SK-N-SH (cell line): ENCODE results near the gene TLCD4. TPM values are rescaled to one million over a fixed set of nuclear protein-coding genes. Genes with fewer than 3 reads are reported as not detected.
"Not testable (repeated sequence)": the region's sequence is repeated elsewhere in the genome, so short reads cannot be mapped to it uniquely, and the experiment has no call there.

ENCODE experiments used
- CTCF ChIA-PET: fragments of 300-600, 350-600 bp; formaldehyde crosslinking; extraction: SDS; loops from one replicate; lab custom pipeline; 2021; lab: Yijun Ruan, JAX
- POLR2A ChIA-PET: fragments of 350-600 bp; sonication (Branson Sonifier 250); formaldehyde crosslinking; extraction: SDS; loops from one replicate; lab custom pipeline; 2020; ENCODE audit warnings: antibody characterized with exemption, inconsistent platforms; lab: Yijun Ruan, JAX
- DNase-seq: peaks from one replicate; pipeline ENCODE4 v3.0.0; 2012
- H2AFZ ChIP-seq: fragments of 200-600 bp; sonication (generic); 2 replicates; pipeline ENCODE4 v1.8.1; 2016; ENCODE audit warnings: antibody characterized with exemption, mild to moderate bottlenecking, low read depth
- H3F3A ChIP-seq: fragments of 200-600 bp; sonication (generic); replicated peaks from 2 replicates; pipeline ENCODE3; 2016; ENCODE audit warnings: antibody characterized with exemption, mild to moderate bottlenecking; ENCODE audit not compliant: insufficient read depth
- H3K27ac ChIP-seq, 2 experiments: fragments of 200-500 bp in 1 of 2; fragments of 200-600 bp in 1 of 2; sonication (Bioruptor generic) in 1 of 2; sonication (generic), shearing (Covaris generic) in 1 of 2; 2 replicates each; pipeline versions ENCODE4 v1.5.1 to v1.6.1; 2014 to 2016; ENCODE audit warnings: low read depth in 2 of 2, inconsistent platforms in 1 of 2, low read length in 1 of 2, mild to moderate bottlenecking in 1 of 2, mixed read lengths in 1 of 2
- H3K27me3 ChIP-seq: fragments of 200-600 bp; sonication (generic), shearing (Covaris generic); 2 replicates; pipeline ENCODE4 v1.6.1; 2016; ENCODE audit warnings: mixed run types; ENCODE audit not compliant: insufficient read depth
- H3K36me3 ChIP-seq, 2 experiments: fragments of 200-500 bp in 1 of 2; fragments of 200-600 bp in 1 of 2; sonication (Bioruptor generic) in 1 of 2; sonication (generic) in 1 of 2; replicated peaks in 1 of 2; 2 replicates each; pipeline versions ENCODE3 to v1.5.1; 2014 to 2016; ENCODE audit warnings: low read length in 1 of 2, mild to moderate bottlenecking in 1 of 2; ENCODE audit not compliant: insufficient read depth in 2 of 2, control insufficient read depth in 1 of 2
- H3K4me1 ChIP-seq, 2 experiments: fragments of 200-500 bp in 1 of 2; fragments of 200-600 bp in 1 of 2; sonication (Bioruptor generic) in 1 of 2; sonication (generic), shearing (Covaris generic) in 1 of 2; 2 replicates each; pipeline versions ENCODE4 v1.5.1 to v1.6.1; 2014 to 2016; ENCODE audit warnings: low read depth in 1 of 2, low read length in 1 of 2, mixed run types in 1 of 2; ENCODE audit not compliant: insufficient read depth in 2 of 2, control insufficient read depth in 1 of 2
- H3K4me2 ChIP-seq: fragments of 200-600 bp; sonication (generic), shearing (Covaris generic); 2 replicates; pipeline ENCODE4 v1.6.1; 2017; ENCODE audit warnings: mixed run types
- H3K4me3 ChIP-seq, 2 experiments: fragments of 200-500 bp in 1 of 2; fragments of 200-600 bp in 1 of 2; sonication (Bioruptor generic) in 1 of 2; sonication (generic), shearing (Covaris generic) in 1 of 2; 2 replicates each; pipeline versions ENCODE4 v1.5.1 to v1.8.1; 2014 to 2016; ENCODE audit warnings: low read depth in 2 of 2, inconsistent platforms in 1 of 2, low read length in 1 of 2, mild to moderate bottlenecking in 1 of 2, mixed read lengths in 1 of 2, moderate library complexity in 1 of 2
- H3K79me2 ChIP-seq: fragments of 200-600 bp; sonication (generic); 2 replicates; pipeline ENCODE4 v1.8.1; 2017; ENCODE audit warnings: mild to moderate bottlenecking; ENCODE audit not compliant: insufficient read depth
- H3K9ac ChIP-seq: fragments of 200-600 bp; sonication (generic); 2 replicates; pipeline ENCODE4 v1.6.1; 2017; ENCODE audit warnings: mixed run types
- H3K9me2 ChIP-seq: fragments of 200-600 bp; sonication (generic); 2 replicates; pipeline ENCODE4 v1.6.1; 2017; ENCODE audit warnings: mixed run types
- H3K9me3 ChIP-seq: fragments of 200-600 bp; sonication (generic); 2 replicates; pipeline ENCODE4 v1.6.1; 2017; ENCODE audit warnings: mixed run types, mild to moderate bottlenecking, moderate library complexity
- H4K20me1 ChIP-seq: fragments of 200-600 bp; sonication (generic); 2 replicates; pipeline ENCODE4 v1.6.1; 2017; ENCODE audit warnings: mild to moderate bottlenecking, mixed run types; ENCODE audit not compliant: insufficient read depth
- WGBS: methylation state at CpG from one replicate; pipeline ENCODE4 v1.1.6; 2017; ENCODE audit warnings: low lambda C conversion rate; 5-methylcytosine and 5-hydroxymethylcytosine counted together
- polyA plus RNA-seq, 3 experiments: library from polyadenylated mRNA; depleted of rRNA; stranded (reverse); fragments of >200 nt; gene quantifications; 2 replicates each; pipeline ENCODE4 v1.2.3, GENCODE V29; 2012
- small RNA-seq, 7 experiments: library from RNA; depleted of rRNA; stranded (forward); fragments of <200 nt; gene quantifications; one replicate each; pipeline ENCODE3, GENCODE V24; 2012

Gene TLCD4
- polyA plus RNA-seq, 1 of the 3 experiments (the other 2 are of a cell fraction): 0.69 TPM

DNA sequence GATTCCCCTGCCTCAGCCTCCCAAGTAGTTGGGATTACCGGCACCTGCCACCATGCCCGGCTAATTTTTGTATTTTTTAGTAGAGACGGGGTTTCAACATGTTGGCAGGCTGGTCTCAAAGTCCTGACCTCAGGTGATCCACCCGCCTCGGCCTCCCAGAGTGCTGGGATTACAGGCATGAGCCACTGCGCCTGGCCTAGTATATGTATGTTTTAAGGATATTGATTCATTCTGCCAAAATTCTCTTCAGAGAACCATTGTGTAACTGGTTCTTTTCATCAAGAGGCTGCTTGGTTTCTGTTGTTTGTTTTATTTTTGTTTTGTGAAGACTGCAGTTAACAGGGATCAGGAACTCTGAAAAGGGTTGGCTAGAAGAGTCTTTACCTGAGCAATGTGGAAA is 48.4 kb downstream of the TLCD4 start:
- H3K9ac ChIP-seq, H3K4me2 ChIP-seq, H3K27me3 ChIP-seq, H3K27ac ChIP-seq, H4K20me1 ChIP-seq, H2AFZ ChIP-seq, POLR2A ChIA-PET, H3K9me2 ChIP-seq, H3F3A ChIP-seq, CTCF ChIA-PET, H3K9me3 ChIP-seq, H3K4me1 ChIP-seq, H3K36me3 ChIP-seq, H3K79me2 ChIP-seq, DNase-seq, H3K4me3 ChIP-seq: not testable (repeated sequence)
- WGBS: 90% methylated on average over 6 of the region's 6 CpGs

Small RNA genes within 50 kb of the gene (small RNA-seq; reads per million reads assigned to genes)
- gene RF00019: 0 reads per million in 7 experiments

Other genes starting within 250 kb of the TLCD4 start
- gene CNN3, start 190.2 kb upstream of the TLCD4 start, polyA plus RNA-seq (2012; rRNA removed): 204 and 242 TPM in 2 replicates
- 2.5 and 2.6 TPM in 2 replicates for gene ALG14, start 44.4 kb upstream of the TLCD4 start, polyA plus RNA-seq (2012; rRNA removed)
- gene RWDD3, start 116.9 kb downstream of the TLCD4 start, polyA plus RNA-seq (2012; rRNA removed): 11.9 and 19.5 TPM in 2 replicates